Stimulated activated CD8-positive, alpha-beta memory T cell treated with anti-CD3 and anti-CD28 coated beads, Interleukin-12 subunit alpha, Interleukin-12 subunit beta, amount 100 ng/mL, for 1 hour (primary cell): ENCODE results near the gene DUS1L.
A peak's percentile ranks its signal among the peaks of the same experiment; 100 is the strongest.

Experiments
- DNase-seq: peaks from one replicate; pipeline ENCODE4 v3.0.0-alpha.2; 2020; ENCODE audit warnings: low read depth

The DUS1L gene

DNA sequence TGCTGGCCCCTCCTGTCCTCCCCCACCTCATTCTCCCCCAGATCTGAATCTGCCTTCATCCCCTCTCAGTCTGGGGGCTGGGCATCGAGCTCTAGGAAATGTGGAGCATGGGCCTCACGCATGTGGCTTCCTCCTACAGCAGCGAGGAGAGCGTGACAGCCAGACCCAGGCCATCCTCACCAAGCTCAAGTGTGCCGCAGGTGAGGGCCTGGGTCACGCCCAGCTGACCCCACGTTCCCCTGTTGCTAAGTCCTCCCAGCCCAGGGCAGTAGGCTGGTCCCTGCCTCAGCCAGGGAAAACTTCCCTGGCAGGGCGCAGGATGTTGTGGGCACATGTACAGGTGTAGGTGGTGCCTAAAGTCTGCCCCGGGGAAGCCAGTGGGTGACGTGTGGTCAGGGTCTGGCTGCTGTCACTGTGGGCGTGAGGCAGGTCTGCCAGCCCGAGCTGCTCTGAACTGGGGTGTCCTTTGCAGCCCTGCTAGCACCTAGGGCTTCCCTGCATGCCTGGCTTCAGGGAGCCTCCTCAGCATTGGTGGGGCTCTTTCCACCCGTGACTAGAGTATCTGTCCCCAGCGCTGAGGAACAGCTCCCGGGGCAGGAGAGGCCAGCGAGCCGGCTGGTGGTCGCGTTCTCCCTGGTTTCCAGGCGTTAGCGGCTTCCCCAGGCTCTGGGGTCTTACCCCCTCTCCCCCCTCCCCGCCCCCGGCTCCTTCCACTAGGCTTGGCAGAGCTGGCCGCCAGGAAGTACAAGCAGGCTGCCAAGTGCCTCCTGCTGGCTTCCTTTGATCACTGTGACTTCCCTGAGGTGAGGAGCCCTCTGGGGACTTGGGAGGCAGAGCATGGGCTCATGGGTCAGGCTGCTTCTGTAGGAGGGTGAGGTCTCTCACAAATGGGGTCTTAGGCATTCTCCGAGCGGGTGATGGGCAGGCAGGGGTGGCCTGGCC is 10.3 kb downstream of the DUS1L start:
- no peak for DNase-seq

DNA sequence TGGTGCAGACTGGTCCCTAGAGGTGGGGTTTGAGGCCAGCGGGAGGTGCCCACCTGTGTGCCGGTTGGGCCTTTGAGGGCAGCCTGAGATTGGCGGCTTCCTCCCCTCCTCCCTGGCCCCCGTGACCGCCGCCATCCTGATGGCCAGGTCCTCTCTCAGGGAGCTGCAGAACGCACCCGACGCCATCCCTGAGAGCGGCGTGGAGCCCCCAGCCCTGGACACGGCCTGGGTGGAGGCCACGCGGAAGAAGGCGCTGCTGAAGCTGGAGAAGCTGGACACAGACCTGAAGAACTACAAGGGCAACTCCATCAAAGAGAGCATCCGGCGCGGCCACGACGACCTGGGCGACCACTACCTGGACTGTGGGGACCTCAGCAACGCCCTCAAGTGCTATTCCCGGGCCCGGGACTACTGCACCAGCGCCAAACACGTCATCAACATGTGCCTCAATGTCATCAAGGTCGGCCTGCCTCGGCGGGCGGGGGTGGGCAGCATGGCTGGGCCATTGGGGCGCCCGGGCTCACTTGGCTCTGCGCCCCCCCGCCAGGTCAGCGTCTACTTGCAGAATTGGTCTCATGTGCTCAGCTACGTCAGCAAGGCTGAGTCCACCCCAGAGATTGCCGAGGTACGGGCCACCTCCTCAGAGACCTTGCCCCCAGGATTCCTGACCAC is 11.1 kb downstream of the DUS1L start:
- no peak for DNase-seq

DNA sequence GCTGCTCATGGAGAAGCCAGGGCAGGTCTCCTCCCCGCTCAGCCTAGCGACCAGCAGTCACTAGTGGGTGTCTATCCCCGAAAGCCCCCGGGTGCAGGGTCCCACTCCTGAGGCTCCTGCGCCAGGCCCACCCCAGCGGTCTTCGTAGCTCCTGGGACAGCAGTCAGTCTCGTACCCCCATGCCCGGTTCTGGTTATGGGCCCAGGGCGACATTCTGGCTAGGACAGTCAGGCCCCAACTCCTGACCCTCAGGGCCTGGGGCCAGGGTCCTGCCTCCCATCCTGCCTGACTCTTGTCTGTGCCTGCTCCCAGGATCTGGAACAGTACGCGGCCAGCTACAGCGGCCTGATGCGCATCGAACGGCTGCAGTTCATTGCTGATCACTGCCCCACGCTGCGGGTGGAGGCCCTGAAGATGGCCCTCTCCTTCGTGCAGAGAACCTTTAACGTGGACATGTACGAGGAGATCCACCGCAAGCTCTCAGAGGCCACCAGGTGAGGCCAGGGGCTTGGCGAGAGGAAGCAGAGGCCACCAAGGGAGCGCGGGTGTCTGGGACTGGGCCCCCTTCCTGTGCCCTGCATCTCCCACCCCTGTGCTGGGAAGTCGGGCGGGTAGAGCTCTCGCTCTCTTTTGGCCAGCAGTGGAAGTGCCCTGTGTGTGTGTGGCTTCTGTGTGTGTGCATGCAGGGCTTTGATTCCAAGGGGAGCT is 11.9 kb downstream of the DUS1L start:
- no peak for DNase-seq

DNA sequence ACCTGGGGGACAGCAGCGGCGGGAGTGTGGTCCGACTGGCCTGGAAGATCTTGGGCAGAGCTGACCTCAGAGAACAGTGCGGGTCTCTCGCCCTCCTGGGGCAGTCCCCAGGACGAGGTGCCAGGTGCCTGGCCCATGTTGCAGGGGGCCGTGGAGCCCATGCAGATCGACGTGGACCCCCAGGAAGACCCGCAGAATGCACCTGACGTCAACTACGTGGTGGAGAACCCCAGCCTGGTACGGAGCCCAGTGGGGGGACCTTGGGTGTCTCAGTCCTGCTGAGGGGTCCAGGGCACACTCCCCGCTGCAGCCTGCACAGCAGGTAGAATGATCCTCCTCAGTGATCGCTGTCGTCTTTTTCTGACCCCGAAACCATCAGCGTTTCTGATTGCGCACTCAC is 12.5 kb downstream of the DUS1L start:
- no peak for DNase-seq

DNA sequence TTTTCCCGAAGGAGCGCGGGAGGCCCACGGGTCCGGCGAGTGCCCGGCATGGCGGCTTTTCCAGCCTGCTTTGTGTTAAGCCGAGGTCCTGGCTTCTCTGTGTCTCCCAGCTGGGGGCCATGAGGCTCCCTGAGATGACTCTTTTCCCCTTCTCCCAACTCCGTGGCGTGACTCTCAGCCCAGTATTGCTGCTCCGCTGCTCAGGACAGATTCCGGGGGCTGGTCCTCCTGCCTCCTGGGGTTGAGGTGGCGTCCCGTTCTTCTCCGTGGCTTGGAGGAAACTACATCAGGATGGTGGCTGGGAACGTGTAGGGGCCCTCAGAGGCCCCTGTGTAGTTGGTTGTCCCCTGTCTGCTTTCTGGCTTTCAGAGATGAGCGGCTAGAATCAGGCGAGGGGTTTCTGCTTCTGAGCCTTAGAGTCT is 13.0 kb downstream of the DUS1L start:
- no peak for DNase-seq

DNA sequence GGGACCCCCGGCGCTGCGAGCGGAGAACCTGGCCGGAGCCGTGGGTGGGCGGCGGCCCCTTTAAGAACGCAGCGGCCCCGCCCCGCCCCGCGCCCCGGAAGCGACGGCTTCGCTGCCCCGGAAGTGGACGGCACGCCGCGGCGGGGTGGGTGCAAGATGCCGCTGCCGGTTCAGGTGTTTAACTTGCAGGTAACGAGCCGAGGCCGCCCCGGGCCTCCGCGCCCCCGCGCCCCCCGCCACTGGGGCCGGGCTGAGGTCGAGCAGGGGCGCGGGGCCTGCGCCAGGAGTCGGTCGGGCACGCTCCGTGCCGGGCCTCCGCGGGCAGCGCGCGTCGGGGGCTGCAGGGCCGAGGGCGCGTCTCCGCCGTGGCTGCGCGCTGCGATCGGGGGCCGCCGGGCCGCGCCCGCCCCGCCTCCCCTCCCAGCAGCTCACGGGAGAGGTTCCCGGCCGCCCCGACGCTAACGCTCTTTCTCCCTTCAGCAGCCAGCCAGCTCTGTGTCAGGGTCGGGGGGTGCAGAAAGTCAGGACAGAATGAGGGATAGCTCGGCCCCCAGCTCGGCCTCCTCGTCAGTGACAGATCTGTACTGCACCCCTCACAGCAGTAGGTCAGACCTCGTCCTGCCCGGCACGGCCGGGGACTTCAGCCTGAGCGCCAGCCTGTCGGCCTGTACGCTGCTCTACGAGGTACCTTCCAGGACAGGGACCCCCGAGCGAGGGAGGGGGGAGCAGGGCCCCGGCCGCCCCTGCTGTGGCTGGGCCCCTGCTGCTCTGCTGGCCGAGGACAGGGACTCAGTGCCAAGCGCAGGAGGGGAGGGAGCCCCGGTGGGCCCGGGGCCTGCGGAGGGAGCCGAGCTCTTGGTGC is 13.6 kb downstream of the DUS1L start, which contains the start of the genes GPS1 and RFNG:
TSS of gene GPS1 (plus strand) at position 123 of the 862 bp plus-strand sequence. CDS start at position 157, 34 bp downstream.
TSS of gene RFNG (minus strand) at position 36 of the 862 bp plus-strand sequence. CDS start 45 bp downstream, outside the sequence.
- peak; percentile 65 for DNase-seq

DNA sequence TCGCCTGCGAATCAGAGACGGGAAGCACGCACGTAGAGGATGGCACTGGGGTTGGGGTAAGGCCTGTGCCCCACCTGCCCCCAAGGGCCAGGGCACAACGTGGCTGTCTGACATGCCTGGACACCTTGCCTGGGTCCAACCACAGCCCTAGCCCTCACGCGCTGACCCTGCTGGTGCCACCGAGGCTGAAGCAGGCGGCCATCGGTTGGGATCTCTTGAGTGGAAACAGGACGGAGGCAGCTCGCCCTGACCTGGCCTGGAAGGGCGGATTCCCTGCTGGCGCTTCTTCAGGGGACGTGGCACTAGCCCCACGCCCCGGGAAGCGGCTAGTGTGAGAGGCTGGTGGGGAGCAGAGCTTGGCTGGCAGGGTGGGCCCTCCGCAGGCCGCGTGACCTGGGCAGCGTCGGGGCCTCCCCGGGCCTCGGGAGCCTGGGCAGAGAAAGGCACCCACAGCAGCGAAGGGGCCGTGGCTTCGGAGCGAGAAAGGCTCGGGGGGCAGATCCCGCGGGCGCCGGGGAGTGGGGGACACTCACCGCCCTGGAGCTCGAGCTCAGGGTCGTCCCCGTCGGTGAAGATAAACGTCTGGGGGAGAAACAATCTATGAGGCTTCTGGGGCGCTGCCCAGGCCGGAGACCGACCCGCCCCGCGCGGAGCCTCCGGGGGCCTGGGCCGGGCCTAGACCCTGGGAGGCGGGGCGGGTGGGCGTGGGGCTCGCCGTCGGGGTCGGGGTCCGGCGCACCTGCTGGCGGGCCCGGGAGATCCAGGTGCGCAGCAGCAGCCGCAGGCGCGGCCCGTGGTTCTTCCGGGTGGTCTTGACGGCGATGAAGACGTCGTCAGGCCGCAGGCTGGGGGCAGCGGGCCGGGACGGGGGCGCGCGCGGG is 14.6 kb downstream of the DUS1L start:
- no peak for DNase-seq

DNA sequence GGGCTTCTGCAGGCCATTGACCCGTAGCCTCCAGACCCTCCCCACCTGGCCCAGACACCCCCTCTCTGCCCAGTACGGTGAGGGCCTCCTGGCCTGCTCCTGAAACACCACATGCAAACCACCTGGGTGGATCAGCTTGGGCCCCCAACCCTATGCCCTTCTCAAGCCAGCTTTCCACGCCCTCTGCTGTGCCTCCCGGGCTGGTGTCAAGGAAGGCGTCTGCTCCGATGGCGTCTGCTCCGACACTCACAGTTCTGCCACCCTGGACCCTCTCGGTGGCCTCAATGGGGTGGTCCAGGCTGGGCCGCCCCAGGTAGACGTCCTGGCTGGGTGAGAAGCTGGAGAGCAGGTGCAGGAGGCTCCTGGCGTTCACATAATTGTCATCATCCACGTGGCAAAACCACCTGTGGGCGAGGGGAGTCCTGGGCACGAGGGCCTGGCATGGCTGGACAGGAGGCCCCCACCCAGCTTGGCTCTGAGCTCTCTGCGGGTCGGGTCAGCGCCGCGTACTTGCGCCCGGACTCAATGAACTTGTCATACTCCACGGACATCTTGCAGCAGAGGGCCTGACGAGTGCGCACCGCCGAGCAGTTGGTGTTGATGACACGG is 15.3 kb downstream of the DUS1L start:
- no peak for DNase-seq

DNA sequence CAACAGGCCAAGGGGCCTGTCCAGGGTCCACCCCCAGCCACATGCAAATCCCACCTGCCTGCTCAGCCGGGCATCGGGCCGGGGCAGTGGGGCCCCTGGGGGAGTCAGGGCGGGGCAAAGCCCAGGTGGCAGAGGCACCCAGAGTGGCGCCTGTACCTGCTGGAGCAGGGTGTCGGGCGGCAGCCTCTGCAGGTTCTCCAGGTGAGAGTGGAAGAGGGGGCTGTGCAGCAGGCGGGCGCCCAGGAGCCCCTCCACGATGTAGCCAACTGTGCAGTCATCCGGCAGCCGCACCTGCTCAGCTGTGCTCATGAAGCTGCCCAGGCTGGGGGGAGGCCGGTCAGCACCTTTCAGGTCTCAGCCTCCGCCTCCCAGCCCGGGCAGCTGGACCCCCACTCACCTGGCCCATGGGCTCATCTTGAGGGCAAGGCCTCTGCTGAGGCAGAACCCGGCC is 16.1 kb downstream of the DUS1L start:
- no peak for DNase-seq

DNA sequence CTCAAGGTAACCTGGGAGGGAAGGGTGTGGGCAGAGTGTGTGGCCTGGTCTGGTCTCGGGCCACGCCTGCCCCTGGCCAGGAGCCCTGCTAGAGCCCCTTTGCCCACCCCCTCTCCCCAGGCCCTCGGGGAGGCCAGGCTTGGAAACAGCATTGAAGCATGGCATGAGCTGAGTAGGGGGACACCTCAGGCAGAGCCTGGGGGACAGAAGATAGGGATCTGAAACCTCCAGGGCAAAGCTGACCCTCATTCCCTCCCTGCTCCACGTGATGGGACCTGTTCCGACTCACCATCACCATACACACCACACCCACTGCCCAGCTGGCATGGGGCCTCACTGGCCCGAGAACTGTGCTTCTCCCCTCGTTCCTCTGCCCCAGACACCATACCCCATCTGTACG is 16.5 kb downstream of the DUS1L start:
- DNase-seq: no peak

DNA sequence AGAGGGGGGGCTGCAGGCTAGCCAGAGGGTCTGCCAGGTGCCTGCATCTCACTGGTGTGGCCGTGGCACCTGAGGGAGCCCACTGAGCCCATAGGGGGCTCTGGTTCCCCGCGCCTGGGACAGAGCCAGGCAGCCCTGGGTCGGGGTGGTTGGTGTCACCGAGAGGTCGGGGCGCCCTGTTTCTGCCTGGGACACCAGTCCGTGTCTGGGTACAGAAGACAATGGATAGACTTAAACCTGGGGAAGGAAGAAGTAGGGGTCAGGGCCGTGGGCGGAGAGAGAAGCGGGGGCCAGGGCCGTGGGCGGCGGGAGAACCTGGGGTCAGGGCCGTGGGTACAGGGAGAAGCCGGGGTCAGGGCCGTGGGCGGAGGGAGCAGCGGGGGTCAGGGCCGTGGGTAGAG is 17.0 kb downstream of the DUS1L start:
- no peak for DNase-seq

DNA sequence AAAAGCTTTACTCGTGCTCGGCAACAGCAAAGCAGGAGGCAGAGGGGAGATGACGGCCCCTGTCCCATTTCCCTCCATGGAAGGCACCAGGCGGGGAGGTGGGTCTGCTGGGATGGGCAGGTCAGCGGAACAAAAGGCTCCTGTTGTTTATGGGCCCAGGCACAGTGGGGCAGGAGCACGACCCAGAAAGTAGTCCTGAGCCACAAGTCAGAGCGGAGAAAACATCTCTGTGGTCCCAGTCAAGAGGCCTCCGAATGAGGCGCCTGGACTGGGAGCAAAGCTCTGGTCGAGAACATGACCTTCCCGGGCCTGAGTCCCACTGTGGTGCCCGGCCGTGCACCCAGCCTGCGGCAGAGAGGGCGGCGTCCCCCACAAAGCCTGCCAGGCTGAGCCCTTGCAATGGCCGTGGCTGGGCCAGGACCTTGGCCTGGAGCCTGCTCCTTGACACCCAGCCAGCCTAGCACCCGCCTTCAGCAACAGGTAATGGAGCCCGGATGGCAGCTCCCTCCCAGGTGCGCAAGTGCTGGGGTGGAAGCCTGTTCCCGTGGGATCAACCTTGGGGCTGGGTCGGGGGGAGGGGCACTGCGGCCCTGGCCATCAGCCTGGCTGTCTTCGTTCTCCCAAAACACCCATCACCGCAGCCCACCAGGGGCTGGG is 17.6 kb downstream of the DUS1L start:
- DNase-seq: no peak

DNA sequence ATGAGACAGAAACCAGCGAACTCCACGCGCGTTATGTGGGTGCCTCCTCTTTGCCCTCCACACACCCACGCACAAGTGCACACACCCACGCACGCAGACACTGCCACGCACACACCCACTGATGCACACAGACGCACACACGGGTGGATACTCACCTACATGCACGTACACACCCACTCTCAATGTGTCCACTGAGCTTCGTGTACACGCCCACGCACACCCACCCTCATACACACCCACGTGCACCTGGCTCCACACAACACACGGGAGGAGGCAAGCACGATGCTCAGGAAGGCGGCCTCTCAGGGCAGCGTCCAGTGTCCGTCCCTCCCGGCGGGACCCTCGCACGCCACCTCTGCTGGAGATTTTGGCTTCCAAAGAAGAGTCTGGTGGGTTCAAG is 18.2 kb downstream of the DUS1L start:
- DNase-seq: no peak

DNA sequence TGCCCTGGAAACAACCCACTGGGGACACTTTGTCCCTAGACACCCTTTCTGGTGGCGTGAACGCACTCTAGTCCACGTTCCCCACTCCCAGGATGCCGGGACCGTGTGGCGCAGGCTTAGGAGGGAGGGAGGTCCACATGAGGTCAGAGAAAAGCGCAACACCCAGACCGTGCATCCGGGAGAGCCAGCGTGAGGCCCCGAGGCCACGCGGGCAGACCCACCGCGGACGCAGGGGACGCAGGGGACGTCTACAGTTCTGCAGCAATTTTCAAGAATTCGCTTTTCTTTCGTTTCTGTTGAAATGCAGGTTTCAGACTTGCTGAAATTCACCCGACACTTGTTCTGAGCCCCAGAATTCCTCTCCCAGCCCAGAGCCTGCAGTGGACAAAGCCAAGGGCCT is 18.7 kb downstream of the DUS1L start:
- no peak for DNase-seq

DNA sequence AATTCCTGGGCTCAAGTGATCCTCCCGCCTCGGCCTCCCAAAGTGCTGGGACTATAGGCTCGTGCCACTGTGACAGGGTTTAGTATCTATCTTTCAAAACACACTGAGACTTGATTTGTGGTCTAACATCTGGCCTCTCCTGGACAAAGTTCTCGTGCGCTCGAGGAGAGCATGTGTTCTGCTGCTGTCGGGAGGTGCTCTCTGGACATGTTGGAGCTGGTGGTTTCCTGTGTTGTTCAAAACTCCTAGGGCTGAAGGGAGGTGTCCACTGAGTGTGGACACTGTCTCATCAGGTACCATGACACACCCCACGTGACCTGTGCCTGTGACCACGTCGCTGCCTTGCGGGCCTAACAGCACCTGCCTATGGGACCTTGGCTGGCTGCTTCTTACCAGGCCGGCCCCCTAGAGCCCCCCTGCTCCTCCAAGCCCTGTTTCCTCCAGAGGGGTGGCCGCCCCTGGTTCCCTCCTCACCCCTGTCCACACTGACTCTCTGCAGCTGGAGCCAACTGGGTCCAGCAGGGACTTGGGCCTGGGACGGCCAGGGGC is 19.6 kb downstream of the DUS1L start:
- DNase-seq: no peak

DNA sequence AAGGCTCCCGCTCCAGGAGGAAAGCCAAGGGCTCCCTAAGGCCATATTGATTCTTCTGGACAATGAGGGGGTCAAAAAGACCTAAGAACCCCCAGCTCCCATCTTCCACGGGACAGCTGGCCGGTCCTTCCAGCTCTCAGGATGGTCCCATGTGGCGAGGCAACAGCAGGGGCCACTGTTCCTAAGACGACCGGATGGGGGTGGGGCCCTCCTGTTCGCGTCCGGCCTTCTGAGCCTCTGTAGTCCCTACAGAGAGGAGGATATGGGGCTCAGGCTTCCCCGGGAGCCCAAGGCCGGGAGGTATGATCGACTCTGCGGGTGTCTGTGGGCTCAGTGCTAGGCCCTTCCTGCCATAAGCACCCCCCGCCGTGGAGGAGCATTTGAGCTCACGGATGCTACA is 22.1 kb downstream of the DUS1L start:
- no peak for DNase-seq

DNA sequence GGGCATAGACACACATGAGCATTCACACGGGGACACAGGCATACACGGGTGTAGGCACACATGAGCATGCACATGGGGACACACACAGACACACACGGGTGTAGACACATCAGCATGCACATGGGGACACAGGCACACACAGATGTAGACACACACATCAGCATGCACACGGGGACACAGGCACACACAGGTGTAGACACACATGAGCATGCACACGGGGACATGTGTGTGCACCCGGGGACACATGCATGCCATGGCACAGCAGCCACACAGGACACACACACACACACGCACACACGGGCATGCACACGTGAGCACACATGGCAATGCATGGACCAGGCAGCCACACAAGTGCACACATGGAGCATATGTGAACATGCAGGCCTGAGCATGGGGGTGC is 23.0 kb downstream of the DUS1L start:
- DNase-seq: no peak

DNA sequence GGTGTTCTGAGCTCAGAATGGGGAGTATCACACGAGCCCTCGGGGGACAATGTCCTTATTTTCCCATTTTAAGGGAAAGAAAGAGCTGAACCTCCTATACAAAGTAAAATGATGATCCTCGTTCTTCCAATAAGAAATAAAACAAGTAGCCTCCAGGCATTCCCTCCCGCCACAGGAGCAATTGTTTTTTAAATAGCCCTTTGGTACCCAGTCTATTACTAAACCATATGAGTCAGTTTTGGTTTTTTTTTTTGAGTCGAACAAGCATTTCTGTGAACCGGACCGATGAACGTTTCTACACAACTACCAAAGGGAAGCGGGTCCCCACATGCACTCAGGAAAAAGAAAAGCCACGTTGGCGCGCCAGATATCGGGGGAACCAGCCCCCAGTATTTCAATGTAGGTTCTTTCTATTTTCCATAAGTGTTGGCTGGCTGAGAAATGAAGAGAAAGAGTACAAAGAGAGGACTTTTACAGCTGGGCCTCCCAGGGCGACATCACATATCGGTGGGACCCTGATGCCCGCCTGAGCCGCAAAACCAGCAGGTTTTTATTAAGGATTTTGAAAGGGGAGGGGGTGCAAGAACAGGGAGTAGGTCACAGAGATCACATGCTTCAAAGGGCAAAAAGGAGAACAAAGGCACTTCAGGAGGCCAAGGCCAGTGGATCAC is 24.3 kb downstream of the DUS1L start:
- DNase-seq: no peak
